ENCODE measurements around the gene MAPK13. TPM values are rescaled to one million over a fixed set of nuclear protein-coding genes. Genes with fewer than 3 reads are reported as not detected.

MAPK13 gene
- total RNA-seq, 5 donors from 2014 or later (not counting 1 experiment from before 2014, with no cell fraction given), result 38.2 to 45.6 (median 44.1) TPM

- peaks cover 87 to 93% (median 93%) of the 10 kb centered on the region in 3 donors for H3K4me1 Mint-ChIP-seq
- H3K27me3 Mint-ChIP-seq, result no peaks in the 10 kb centered on the region
- no peaks in the 10 kb centered on the region for H3K9me3 ChIP-seq
- POLR2A ChIA-PET, result no interaction called here
- peaks cover 81 to 86% of the 10 kb centered on the region in 2 experiments for H3K4me1 ChIP-seq (ENCODE audit: control insufficient read depth in 1 of 2, extremely low read depth in 1 of 2, insufficient read depth in 2 of 2, low read length in 2 of 2)
- 100% methylated on average over 1 of the region's 2 CpGs for WGBS (ENCODE audit: insufficient coverage)
- peaks cover 8% of the 10 kb centered on the region for H3K36me3 Mint-ChIP-seq
- peak overlapping the region; percentile 67 to 96 for H3K27ac Mint-ChIP-seq
- no peaks in the 10 kb centered on the region for H3K9me3 Mint-ChIP-seq
- H3K27me3 ChIP-seq (replicated peaks in 1 of 2; ENCODE audit: control insufficient read depth in 2 of 2, extremely low read depth in 1 of 2, insufficient read depth in 2 of 2, low read length in 1 of 2), result no peaks in the 10 kb centered on the region
- ATAC-seq (replicated peaks in 1 of 4) (no peak), DNase-seq (no peak)
- CTCF ChIA-PET, result interaction anchor here in 1 of 2 donors (0.5 kb wide), 1 partner anchor 595 kb away, joined by 4 read pairs; no protein-coding TSS in a partner anchor
- no peak overlapping the region for H3K4me3 ChIP-seq (ENCODE audit: control insufficient read depth in 1 of 2, extremely low read depth in 1 of 2, low read length in 1 of 2)
- H3K4me3 Mint-ChIP-seq, result peak overlapping the region in 1 of 3 donors; percentile 82
- no peaks in the 10 kb centered on the region for H3K36me3 ChIP-seq (ENCODE audit: control insufficient read depth in 2 of 2, extremely low read depth in 1 of 2, insufficient read depth in 1 of 2, low read length in 1 of 2)
- no peak overlapping the region for H3K27ac ChIP-seq (ENCODE audit: low read length)
Measured at GRCh38 chr6:36116943-36117342, 13.4 kb upstream of the MAPK13 start.

GRCh38 chr6:36117658-36118549 lies 12.4 kb upstream of the MAPK13 start:
- peak overlapping the region; percentile 96 for H3K27ac ChIP-seq (ENCODE audit: low read length)
- CTCF ChIA-PET, result interaction anchor here in 1 of 2 donors (1.4 kb wide), 1 partner anchor 23 kb away, joined by 3 read pairs; no protein-coding TSS in a partner anchor
- Mint-ChIP-seq H3K4me3 (peak overlapping the region in 2 of 3 donors; percentile 43 to 82), H3K4me1 (peaks cover 97 to 98% (median 97%) of the 10 kb centered on the region in 3 donors), H3K9me3 (no peaks in the 10 kb centered on the region), H3K27ac (peak overlapping the region; percentile 84 to 96), H3K36me3 (peaks cover 8% of the 10 kb centered on the region), H3K27me3 (no peaks in the 10 kb centered on the region)
- no peaks in the 10 kb centered on the region for H3K9me3 ChIP-seq
- POLR2A ChIA-PET, result no interaction called here
- H3K4me1 ChIP-seq (ENCODE audit: control insufficient read depth in 1 of 2, extremely low read depth in 1 of 2, insufficient read depth in 2 of 2, low read length in 2 of 2), result peaks cover 78 to 95% of the 10 kb centered on the region in 2 experiments
- ATAC-seq (replicated peaks in 1 of 4), result no peak
- 94% methylated on average over 2 of the region's 8 CpGs for WGBS (ENCODE audit: insufficient coverage)
- H3K27me3 ChIP-seq (replicated peaks in 1 of 2; ENCODE audit: control insufficient read depth in 2 of 2, extremely low read depth in 1 of 2, insufficient read depth in 2 of 2, low read length in 1 of 2), result no peaks in the 10 kb centered on the region
- no peak overlapping the region for H3K4me3 ChIP-seq (ENCODE audit: control insufficient read depth in 1 of 2, extremely low read depth in 1 of 2, low read length in 1 of 2)
- no peaks in the 10 kb centered on the region for H3K36me3 ChIP-seq (ENCODE audit: control insufficient read depth in 2 of 2, extremely low read depth in 1 of 2, insufficient read depth in 1 of 2, low read length in 1 of 2)
- DNase-seq, result no peak

- H3K36me3 ChIP-seq (ENCODE audit: control insufficient read depth in 2 of 2, extremely low read depth in 1 of 2, insufficient read depth in 1 of 2, low read length in 1 of 2), result no peaks in the 10 kb centered on the region
- H3K27me3 ChIP-seq (replicated peaks in 1 of 2; ENCODE audit: control insufficient read depth in 2 of 2, extremely low read depth in 1 of 2, insufficient read depth in 2 of 2, low read length in 1 of 2), result no peaks in the 10 kb centered on the region
- Mint-ChIP-seq H3K36me3 (peaks cover 8% of the 10 kb centered on the region), H3K9me3 (no peaks in the 10 kb centered on the region), H3K4me3 (peak overlapping the region; percentile 0 to 82 (median 43)), H3K27me3 (no peaks in the 10 kb centered on the region), H3K27ac (peak overlapping the region; percentile 84 to 96), H3K4me1 (peaks cover 97 to 100% (median 99%) of the 10 kb centered on the region in 3 donors)
- ChIA-PET CTCF (interaction anchor here in 1 of 2 donors (1.4 to 3.9 kb wide), 2 partner anchors 13 to 24 kb away, joined by 3 to 25 read pairs; partner anchors contain the start of gene MAPK13), POLR2A (interaction anchor here (0.6 to 0.9 kb wide), 3 partner anchors 14 to 648 kb away, joined by 3 to 5 read pairs (median 4); no protein-coding TSS in a partner anchor)
- WGBS (ENCODE audit: insufficient coverage), result no CpG with 5 or more reads among the region's 4 CpGs
- H3K9me3 ChIP-seq, result no peaks in the 10 kb centered on the region
- ATAC-seq (replicated peaks in 1 of 4), result peak; percentile 66 to 78 (median 76)
- no peak overlapping the region for H3K4me3 ChIP-seq (ENCODE audit: control insufficient read depth in 1 of 2, extremely low read depth in 1 of 2, low read length in 1 of 2)
- peak overlapping the region; percentile 96 for H3K27ac ChIP-seq (ENCODE audit: low read length)
- peak in 34 of 35 experiments; percentile 31 to 86 (median 70) for DNase-seq
- peaks cover 77 to 98% of the 10 kb centered on the region in 2 experiments for H3K4me1 ChIP-seq (ENCODE audit: control insufficient read depth in 1 of 2, extremely low read depth in 1 of 2, insufficient read depth in 2 of 2, low read length in 2 of 2)
Measured at GRCh38 chr6:36118550-36119107, 11.7 kb upstream of the MAPK13 start.

GRCh38 chr6:36119209-36119608 lies 11.1 kb upstream of the MAPK13 start:
- H3K4me3 ChIP-seq (ENCODE audit: control insufficient read depth in 1 of 2, extremely low read depth in 1 of 2, low read length in 1 of 2), result no peak overlapping the region
- Mint-ChIP-seq H3K9me3 (no peaks in the 10 kb centered on the region), H3K27me3 (no peaks in the 10 kb centered on the region), H3K4me3 (peak overlapping the region in 2 of 3 donors; percentile 1 to 82), H3K36me3 (peaks cover 8% of the 10 kb centered on the region), H3K27ac (peak overlapping the region; percentile 84 to 96), H3K4me1 (peaks cover 96 to 100% (median 99%) of the 10 kb centered on the region in 3 donors)
- POLR2A ChIA-PET, result interaction anchor here (0.6 to 0.9 kb wide), 3 partner anchors 14 to 648 kb away, joined by 3 to 5 read pairs (median 4); no protein-coding TSS in a partner anchor
- ATAC-seq (replicated peaks in 1 of 4) (no peak), DNase-seq (no peak)
- CTCF ChIA-PET, result interaction anchor here in 1 of 2 donors (1.4 to 3.9 kb wide), 2 partner anchors 12 to 24 kb away, joined by 3 to 25 read pairs; partner anchors contain the start of gene MAPK13
- WGBS (ENCODE audit: insufficient coverage), result 94% methylated on average over 2 of the region's 4 CpGs
- H3K36me3 ChIP-seq (ENCODE audit: control insufficient read depth in 2 of 2, extremely low read depth in 1 of 2, insufficient read depth in 1 of 2, low read length in 1 of 2), result no peaks in the 10 kb centered on the region
- peaks cover 74 to 98% of the 10 kb centered on the region in 2 experiments for H3K4me1 ChIP-seq (ENCODE audit: control insufficient read depth in 1 of 2, extremely low read depth in 1 of 2, insufficient read depth in 2 of 2, low read length in 2 of 2)
- no peaks in the 10 kb centered on the region for H3K27me3 ChIP-seq (replicated peaks in 1 of 2; ENCODE audit: control insufficient read depth in 2 of 2, extremely low read depth in 1 of 2, insufficient read depth in 2 of 2, low read length in 1 of 2)
- peak overlapping the region; percentile 96 for H3K27ac ChIP-seq (ENCODE audit: low read length)
- H3K9me3 ChIP-seq, result no peaks in the 10 kb centered on the region

- CTCF ChIA-PET, result interaction anchor here (0.9 to 3.9 kb wide), 8 partner anchors 11 to 182 kb away, joined by 4 to 25 read pairs (median 9); partner anchors contain the start of genes MAPK13 (in 1 of the 2) and MAPK14 (in 1 of the 2)
- ATAC-seq (replicated peaks in 1 of 4), result no peak
- no peaks in the 10 kb centered on the region for H3K9me3 ChIP-seq
- H3K4me1 ChIP-seq (ENCODE audit: control insufficient read depth in 1 of 2, extremely low read depth in 1 of 2, insufficient read depth in 2 of 2, low read length in 2 of 2), result peaks cover 67 to 97% of the 10 kb centered on the region in 2 experiments
- no peak for DNase-seq
- H3K27me3 ChIP-seq (replicated peaks in 1 of 2; ENCODE audit: control insufficient read depth in 2 of 2, extremely low read depth in 1 of 2, insufficient read depth in 2 of 2, low read length in 1 of 2), result no peaks in the 10 kb centered on the region
- Mint-ChIP-seq H3K27ac (peak overlapping the region; percentile 96 to 98), H3K27me3 (no peaks in the 10 kb centered on the region), H3K9me3 (no peaks in the 10 kb centered on the region), H3K4me3 (peak overlapping the region; percentile 74 to 82 (median 80)), H3K4me1 (peaks cover 93 to 96% (median 95%) of the 10 kb centered on the region in 3 donors), H3K36me3 (peaks cover 8% of the 10 kb centered on the region)
- 60% methylated on average over 2 of the region's 6 CpGs for WGBS (ENCODE audit: insufficient coverage)
- peak overlapping the region in 1 of 2 donors; percentile 35 for H3K4me3 ChIP-seq (ENCODE audit: control insufficient read depth in 1 of 2, extremely low read depth in 1 of 2, low read length in 1 of 2)
- peak overlapping the region; percentile 96 for H3K27ac ChIP-seq (ENCODE audit: low read length)
- POLR2A ChIA-PET, result interaction anchor here in 1 of 2 donors (0.7 to 1.6 kb wide), 2 partner anchors 91 to 222 kb away, joined by 3 to 7 read pairs; no protein-coding TSS in a partner anchor
- no peaks in the 10 kb centered on the region for H3K36me3 ChIP-seq (ENCODE audit: control insufficient read depth in 2 of 2, extremely low read depth in 1 of 2, insufficient read depth in 1 of 2, low read length in 1 of 2)
Measured at GRCh38 chr6:36120018-36120417, 10.3 kb upstream of the MAPK13 start.

Data from T-cell (primary cell).